Panc1 (cell line): Measurements from ENCODE around the gene AGR3. TPM values are rescaled to one million over a fixed set of nuclear protein-coding genes. Genes with fewer than 3 reads are reported as not detected.
A peak's percentile ranks its signal among the peaks of the same experiment; 100 is the strongest.
"Not testable (repeated sequence)": the region's sequence is repeated elsewhere in the genome, so short reads cannot be mapped to it uniquely, and the experiment has no call there.

Experiments used
- ATAC-seq: fragments of 200-7000 bp; cut with Tn5 transposase; 2 replicates; pipeline ENCODE4 v1.9.1; 2020; ENCODE audit warnings: mild to moderate bottlenecking, moderate library complexity
- BruUV-seq: library from RNA; stranded (reverse); fragments of 400-500 nt; replicated peaks from 2 replicates; lab custom pipeline; 2021; lab: Mats Ljungman, UMichigan
- CTCF ChIA-PET: fragments of 300-600 bp; sonication (Branson Sonifier 250); formaldehyde crosslinking; loops from one replicate; lab custom pipeline; 2022; ENCODE audit warnings: antibody characterized with exemption; lab: Charles Lee
- POLR2A ChIA-PET: fragments of 300-600 bp; sonication (Branson Sonifier 250); formaldehyde crosslinking; loops from one replicate; lab custom pipeline; 2022; ENCODE audit warnings: antibody characterized with exemption; lab: Charles Lee
- DNase-seq: peaks from one replicate; pipeline ENCODE4 v3.0.0-alpha.2; 2010; ENCODE audit warnings: low read depth, low spot score
- H3K27ac ChIP-seq: 2 replicates; pipeline ENCODE4 v1.5.1; 2011; ENCODE audit warnings: mild to moderate bottlenecking, low read length, inconsistent platforms
- H3K27me3 ChIP-seq: fragments of 200-500 bp; sonication (Bioruptor generic); 2 replicates; pipeline ENCODE4 v1.6.0; 2014; ENCODE audit warnings: low read length, inconsistent platforms; ENCODE audit not compliant: control insufficient read depth, insufficient read depth
- H3K36me3 ChIP-seq: fragments of 200-500 bp; sonication (Bioruptor generic); 2 replicates; pipeline ENCODE4 v1.5.1; 2014; ENCODE audit warnings: inconsistent platforms, mild to moderate bottlenecking, low read length, moderate library complexity; ENCODE audit not compliant: control insufficient read depth, insufficient read depth
- H3K4me1 ChIP-seq: 2 replicates; pipeline ENCODE4 v1.5.1; 2011; ENCODE audit warnings: inconsistent platforms, mild to moderate bottlenecking, low read length, moderate library complexity; ENCODE audit not compliant: control insufficient read depth, insufficient read depth
- H3K4me3 ChIP-seq, 2 experiments: 2 replicates each; pipeline ENCODE4 v1.5.1; 2011 to 2012; ENCODE audit warnings: low read depth in 2 of 2, low read length in 2 of 2, mild to moderate bottlenecking in 2 of 2, inconsistent platforms in 1 of 2, moderate library complexity in 1 of 2
- H3K9me3 ChIP-seq: fragments of 200-500 bp; sonication (Bioruptor generic); 2 replicates; pipeline ENCODE4 v1.5.1; 2014; ENCODE audit warnings: low read depth, mild to moderate bottlenecking, inconsistent platforms, low read length, moderate library complexity; ENCODE audit not compliant: control insufficient read depth, insufficient read depth
- CTCF ChIP-seq: fragments of 450-650 bp; IDR thresholded peaks from 2 replicates; pipeline ENCODE4 v1.5.1; 2017; ENCODE audit warnings: mild to moderate bottlenecking
- POLR2AphosphoS5 ChIP-seq: IDR thresholded peaks from 2 replicates; pipeline ENCODE4 v1.6.1; 2012; ENCODE audit warnings: mild to moderate bottlenecking, low read depth, low read length, moderate library complexity
- REST ChIP-seq, 2 experiments: IDR thresholded peaks; 2 replicates each; pipeline ENCODE4 v1.6.1; 2011 to 2012; ENCODE audit warnings: low read depth in 2 of 2, control low read depth in 1 of 2, low read length in 1 of 2, mild to moderate bottlenecking in 1 of 2, moderate library complexity in 1 of 2; ENCODE audit not compliant: insufficient read depth in 1 of 2
- SIN3A ChIP-seq: IDR thresholded peaks from 2 replicates; pipeline ENCODE4 v1.6.1; 2012; ENCODE audit warnings: low read depth, mild to moderate bottlenecking, low read length, moderate library complexity, borderline replicate concordance; ENCODE audit not compliant: insufficient read depth
- TCF7L2 ChIP-seq: IDR thresholded peaks from 2 replicates; pipeline ENCODE4 v1.6.1; 2011; ENCODE audit warnings: mild to moderate bottlenecking, low read depth, low read length, inconsistent platforms
- in situ Hi-C: cut with HindIII; loops from 2 replicates; pipeline ENCODE4 v1.10.0; 2016; ENCODE audit warnings: low sequenced_read_pairs, low pct_unique_long_range_greater_than_20kb
- intact Hi-C: fragments of 100-400 bp; cut with micrococcal nuclease; formaldehyde crosslinking; loops from one replicate; pipeline ENCODE4 v1.10.0; 2022; ENCODE audit not compliant: unreplicated experiment
- total RNA-seq: library from RNA; stranded (reverse); gene quantifications from one replicate; pipeline ENCODE4 v1.2.1, GENCODE V29; 2021; ENCODE audit not compliant: unreplicated experiment

Gene AGR3
- total RNA-seq, 1 experiment from 2014 or later: not detected

- BruUV-seq: no TSS peak
- no peak for DNase-seq
- Histone ChIP-seq H3K4me1 (no peaks in the 10 kb centered on the region), H3K4me3 (no peak overlapping the region), H3K9me3 (no peaks in the 10 kb centered on the region), H3K27ac (no peak overlapping the region), H3K36me3 (no peaks in the 10 kb centered on the region), H3K27me3 (no peaks in the 10 kb centered on the region)
- POLR2A ChIA-PET: no interaction called here
- ATAC-seq: no peak
- intact Hi-C loops: no loop called here
- CTCF ChIA-PET: no interaction called here
- in situ Hi-C loops: no loop called here
- TF ChIP-seq CTCF: no peak
- no peak for TF ChIP-seq REST (IDR thresholded peaks at IDR 0.05; ENCODE audit: insufficient read depth in 1 of 2, low read depth in 2 of 2, low read length in 1 of 2)
- TF ChIP-seq SIN3A: no peak
- no peak for TF ChIP-seq POLR2AphosphoS5
- no peak for TF ChIP-seq TCF7L2
Observed at GRCh38 chr7:16874066-16874465, 7.7 kb downstream of the AGR3 start.

- H3K9me3 ChIP-seq: no peaks in the 10 kb centered on the region
- ChIA-PET POLR2A (no interaction called here), CTCF (no interaction called here)
- in situ Hi-C loops (no loop called here), intact Hi-C loops (no loop called here)
- H3K27me3 ChIP-seq: no peaks in the 10 kb centered on the region
- H3K4me1 ChIP-seq: peaks cover 5% of the 10 kb centered on the region; the same call in 1 of the 2 replicates
- no peaks in the 10 kb centered on the region for H3K36me3 ChIP-seq
- no TSS peak for BruUV-seq
- DNase-seq: no peak
- ATAC-seq: no peak
- H3K27ac ChIP-seq: no peak overlapping the region
- no peak overlapping the region for H3K4me3 ChIP-seq
- TF ChIP-seq TCF7L2 (no peak), POLR2AphosphoS5 (no peak), REST (IDR thresholded peaks at IDR 0.05; ENCODE audit: insufficient read depth in 1 of 2, low read depth in 2 of 2, low read length in 1 of 2) (no peak), SIN3A (no peak), CTCF (no peak)
Observed at GRCh38 chr7:16867328-16867727, 14.5 kb downstream of the AGR3 start.

- H3K4me3 ChIP-seq, BruUV-seq, H3K36me3 ChIP-seq, H3K4me1 ChIP-seq, DNase-seq, in situ Hi-C loops, intact Hi-C loops, ATAC-seq, H3K9me3 ChIP-seq, CTCF ChIA-PET, H3K27me3 ChIP-seq, POLR2A ChIA-PET: not testable (repeated sequence)
- H3K27ac ChIP-seq: peak overlapping the region; percentile 51; the same call in 1 of the 2 replicates
Observed at GRCh38 chr7:16853189-16853588, 28.6 kb downstream of the AGR3 start.
